GM23338 (cell line): ENCODE measurements around the gene CA12. TPM values are rescaled to one million over a fixed set of nuclear protein-coding genes. Genes with fewer than 3 reads are reported as not detected.

Experiments
- ATAC-seq: fragments of 200-7000 bp; cut with Tn5 transposase; 3 replicates; pipeline ENCODE4 v1.9.1; 2020
- DNase-seq: peaks from one replicate; pipeline ENCODE4 v3.0.0-alpha.2; 2015; ENCODE audit warnings: low spot score
- H2AFZ ChIP-seq: fragments of 200-600 bp; sonication (generic); 2 replicates; pipeline ENCODE4 v1.8.0; 2016; ENCODE audit warnings: antibody characterized with exemption, mild to moderate bottlenecking, moderate library complexity
- H3F3A ChIP-seq: fragments of 200-600 bp; sonication (generic); replicated peaks from 2 replicates; pipeline ENCODE4 v1.8.0; 2017; ENCODE audit warnings: antibody characterized with exemption, mixed run types, low read depth
- H3K27ac ChIP-seq: fragments of 200-600 bp; sonication (generic); 2 replicates; pipeline ENCODE4 v1.6.1; 2016; ENCODE audit warnings: low read depth
- H3K27me3 ChIP-seq: fragments of 200-600 bp; sonication (generic); 2 replicates; pipeline ENCODE4 v1.8.0; 2016; ENCODE audit warnings: mild to moderate bottlenecking, mixed run types, moderate library complexity; ENCODE audit not compliant: insufficient read depth
- H3K36me3 ChIP-seq: fragments of 200-600 bp; sonication (generic); 2 replicates; pipeline ENCODE4 v1.8.0; 2016; ENCODE audit warnings: mild to moderate bottlenecking; ENCODE audit not compliant: insufficient read depth
- H3K4me1 ChIP-seq: fragments of 200-600 bp; sonication (generic); 2 replicates; pipeline ENCODE4 v1.8.0; 2016; ENCODE audit warnings: mild to moderate bottlenecking, moderate library complexity; ENCODE audit not compliant: insufficient read depth
- H3K4me2 ChIP-seq: fragments of 200-600 bp; sonication (generic); 2 replicates; pipeline ENCODE4 v1.7.1; 2017; ENCODE audit warnings: mixed run types
- H3K4me3 ChIP-seq: fragments of 200-600 bp; sonication (generic); 2 replicates; pipeline ENCODE4 v1.6.1; 2016; ENCODE audit warnings: mixed run types
- H3K79me2 ChIP-seq: fragments of 200-600 bp; sonication (generic); replicated peaks from 2 replicates; pipeline ENCODE4 v1.8.0; 2017; ENCODE audit warnings: mild to moderate bottlenecking; ENCODE audit not compliant: insufficient read depth
- H3K9me2 ChIP-seq: fragments of 200-600 bp; sonication (generic); 2 replicates; pipeline ENCODE4 v1.8.0; 2017; ENCODE audit not compliant: insufficient read depth
- H4K20me1 ChIP-seq: fragments of 200-600 bp; sonication (generic); replicated peaks from 2 replicates; pipeline ENCODE4 v1.8.0; 2017; ENCODE audit warnings: mild to moderate bottlenecking; ENCODE audit not compliant: insufficient read depth
- H3K27ac Mint-ChIP-seq: 2 replicates; pipeline ENCODE4 v1.8.0; 2020; ENCODE audit warnings: inconsistent platforms, mild to moderate bottlenecking, moderate library complexity, mixed read lengths
- H3K27me3 Mint-ChIP-seq: 3 replicates; pipeline ENCODE4 v1.8.0; 2022; ENCODE audit warnings: low read depth, mild to moderate bottlenecking, moderate library complexity, mixed read lengths, inconsistent platforms; ENCODE audit not compliant: insufficient read depth, poor library complexity
- H3K36me3 Mint-ChIP-seq: 3 replicates; pipeline ENCODE4 v1.8.0; 2021; ENCODE audit warnings: low read depth, mild to moderate bottlenecking, inconsistent platforms, moderate library complexity, mixed read lengths
- H3K4me1 Mint-ChIP-seq: 3 replicates; pipeline ENCODE4 v1.8.0; 2020; ENCODE audit warnings: mild to moderate bottlenecking, inconsistent platforms, mixed read lengths
- H3K4me3 Mint-ChIP-seq: 3 replicates; pipeline ENCODE4 v1.8.0; 2021; ENCODE audit warnings: moderate library complexity, mild to moderate bottlenecking, inconsistent platforms, mixed read lengths
- H3K9me3 Mint-ChIP-seq: 3 replicates; pipeline ENCODE4 v1.8.0; 2020; ENCODE audit warnings: moderate library complexity, mild to moderate bottlenecking, inconsistent platforms, mixed read lengths
- EZH2 ChIP-seq: fragments of 200-600 bp; sonication (generic); IDR thresholded peaks from one replicate; pipeline ENCODE4 v1.8.0; 2017; ENCODE audit warnings: antibody characterized with exemption, mild to moderate bottlenecking, low read depth; ENCODE audit not compliant: unreplicated experiment
- EZH2phosphoT487 ChIP-seq: fragments of 200-600 bp; sonication (generic); IDR thresholded peaks from one replicate; pipeline ENCODE4 v1.8.1; 2018; ENCODE audit warnings: antibody characterized with exemption; ENCODE audit not compliant: unreplicated experiment
- JUNB ChIP-seq: IDR thresholded peaks from one replicate; pipeline ENCODE4 v1.6.1; 2016; ENCODE audit warnings: antibody characterized with exemption; ENCODE audit not compliant: unreplicated experiment
- NANOG ChIP-seq: IDR thresholded peaks from 2 replicates; pipeline ENCODE4 v1.6.1; 2016; ENCODE audit warnings: antibody characterized with exemption, borderline replicate concordance
- REST ChIP-seq: IDR thresholded peaks from one replicate; pipeline ENCODE4 v1.6.1; 2018; ENCODE audit warnings: antibody characterized with exemption; ENCODE audit not compliant: unreplicated experiment
- ZNF114 ChIP-seq: fragments of 250-450 bp; sonication (Bioruptor Pico); IDR thresholded peaks from 2 replicates; pipeline ENCODE4 v1.5.0; 2020; ENCODE audit warnings: mild to moderate bottlenecking, moderate library complexity
- ZNF331 ChIP-seq: fragments of 250-450 bp; sonication (Bioruptor Pico); IDR thresholded peaks from 2 replicates; pipeline ENCODE4 v1.5.0; 2020; ENCODE audit warnings: low read depth, mild to moderate bottlenecking, moderate library complexity
- polyA plus RNA-seq: library from polyadenylated mRNA; unstranded; fragments of >200 nt; fragmentation: Nextera tagmentation; extraction: Ambion mirVana; gene quantifications from 2 replicates; pipeline ENCODE4 v1.2.1, GENCODE V29; 2016
- total RNA-seq: library from RNA; depleted of rRNA; stranded (reverse); fragments of >200 nt; shearing (Covaris generic); gene quantifications from 2 replicates; pipeline ENCODE4 v1.2.3, GENCODE V29; 2014
- TF ChIP-seq, protein P1 (sequence below), 2 experiments: fragments of 200-600 bp in 1 of 2; sonication (generic) in 1 of 2; conservative IDR thresholded peaks; 2 replicates each; pipeline versions ENCODE4 v1.5.1 to v1.6.1; 2016 to 2017; ENCODE audit warnings: antibody characterized with exemption in 2 of 2, low read depth in 2 of 2, mild to moderate bottlenecking in 2 of 2, moderate library complexity in 1 of 2

Gene CA12
- total and polyA plus RNA-seq, 2 experiments from 2014 or later: 2.9 to 5.2 TPM

GRCh38 chr15:63332367-63333124 is 49.1 kb downstream of the CA12 start:
- no peaks in the 10 kb centered on the region for H3F3A ChIP-seq
- H3K27ac ChIP-seq: no peak overlapping the region
- H3K4me3 Mint-ChIP-seq: no peak overlapping the region
- H3K79me2 ChIP-seq: no peaks in the 10 kb centered on the region
- no peaks in the 10 kb centered on the region for H3K36me3 ChIP-seq
- no peak overlapping the region for H3K27ac Mint-ChIP-seq
- 0 out of 2 replicates have a peak, but pooled peaks cover 8% of the 10 kb centered on the region for H3K9me2 ChIP-seq
- no peak overlapping the region for H2AFZ ChIP-seq
- H4K20me1 ChIP-seq: no peaks in the 10 kb centered on the region
- no peaks in the 10 kb centered on the region for H3K9me3 Mint-ChIP-seq
- H3K4me1 Mint-ChIP-seq: peaks cover 6% of the 10 kb centered on the region; the same call in 1 of the 3 replicates
- no peak overlapping the region for H3K4me3 ChIP-seq
- no peaks in the 10 kb centered on the region for H3K27me3 Mint-ChIP-seq
- ATAC-seq (no peak), DNase-seq (no peak)
- no peak overlapping the region for H3K4me2 ChIP-seq
- no peak for TF ChIP-seq JUNB
- TF ChIP-seq, protein P1, sequence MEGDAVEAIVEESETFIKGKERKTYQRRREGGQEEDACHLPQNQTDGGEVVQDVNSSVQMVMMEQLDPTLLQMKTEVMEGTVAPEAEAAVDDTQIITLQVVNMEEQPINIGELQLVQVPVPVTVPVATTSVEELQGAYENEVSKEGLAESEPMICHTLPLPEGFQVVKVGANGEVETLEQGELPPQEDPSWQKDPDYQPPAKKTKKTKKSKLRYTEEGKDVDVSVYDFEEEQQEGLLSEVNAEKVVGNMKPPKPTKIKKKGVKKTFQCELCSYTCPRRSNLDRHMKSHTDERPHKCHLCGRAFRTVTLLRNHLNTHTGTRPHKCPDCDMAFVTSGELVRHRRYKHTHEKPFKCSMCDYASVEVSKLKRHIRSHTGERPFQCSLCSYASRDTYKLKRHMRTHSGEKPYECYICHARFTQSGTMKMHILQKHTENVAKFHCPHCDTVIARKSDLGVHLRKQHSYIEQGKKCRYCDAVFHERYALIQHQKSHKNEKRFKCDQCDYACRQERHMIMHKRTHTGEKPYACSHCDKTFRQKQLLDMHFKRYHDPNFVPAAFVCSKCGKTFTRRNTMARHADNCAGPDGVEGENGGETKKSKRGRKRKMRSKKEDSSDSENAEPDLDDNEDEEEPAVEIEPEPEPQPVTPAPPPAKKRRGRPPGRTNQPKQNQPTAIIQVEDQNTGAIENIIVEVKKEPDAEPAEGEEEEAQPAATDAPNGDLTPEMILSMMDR (conservative IDR thresholded peaks at IDR 0.05; ENCODE audit: low read depth in 2 of 2): no peak
- no peaks in the 10 kb centered on the region for H3K4me1 ChIP-seq
- H3K36me3 Mint-ChIP-seq: no peaks in the 10 kb centered on the region; the same call in 2 of the 3 replicates
- no peaks in the 10 kb centered on the region for H3K27me3 ChIP-seq

- no peaks in the 10 kb centered on the region for H3K79me2 ChIP-seq
- ATAC-seq (no peak), DNase-seq (no peak)
- no peak overlapping the region for H3K27ac ChIP-seq
- H3K4me3 Mint-ChIP-seq: no peak overlapping the region
- H4K20me1 ChIP-seq: no peaks in the 10 kb centered on the region
- H3K9me2 ChIP-seq: 0 out of 2 replicates have a peak, but pooled peaks cover 8% of the 10 kb centered on the region
- no peak overlapping the region for H3K4me2 ChIP-seq
- H3K27me3 ChIP-seq: no peaks in the 10 kb centered on the region
- H3K4me3 ChIP-seq: no peak overlapping the region
- no peaks in the 10 kb centered on the region for H3K9me3 Mint-ChIP-seq
- H3K36me3 Mint-ChIP-seq: no peaks in the 10 kb centered on the region
- no peak overlapping the region for H3K27ac Mint-ChIP-seq
- H3F3A ChIP-seq: no peaks in the 10 kb centered on the region
- H3K27me3 Mint-ChIP-seq: peaks cover 1% of the 10 kb centered on the region
- no peaks in the 10 kb centered on the region for H3K4me1 ChIP-seq
- 0 out of 3 replicates have a peak, but pooled peaks cover 2% of the 10 kb centered on the region for H3K4me1 Mint-ChIP-seq
- H2AFZ ChIP-seq: no peak overlapping the region
- H3K36me3 ChIP-seq: no peaks in the 10 kb centered on the region
- no peak for TF ChIP-seq JUNB
- TF ChIP-seq REST: no peak
- TF ChIP-seq EZH2phosphoT487: no peak
- no peak for TF ChIP-seq EZH2
- TF ChIP-seq, protein P1 (conservative IDR thresholded peaks at IDR 0.05; ENCODE audit: low read depth in 2 of 2): no peak
- TF ChIP-seq ZNF331 (CRISPR knock-in tag): no peak
- TF ChIP-seq NANOG: no peak
- TF ChIP-seq ZNF114 (CRISPR knock-in tag): no peak
These were observed 50.2 kb downstream of the CA12 start for GRCh38 chr15:63331456-63331855.
